ENCODE results near the gene ZDHHC14.

Gene ZDHHC14

DNA sequence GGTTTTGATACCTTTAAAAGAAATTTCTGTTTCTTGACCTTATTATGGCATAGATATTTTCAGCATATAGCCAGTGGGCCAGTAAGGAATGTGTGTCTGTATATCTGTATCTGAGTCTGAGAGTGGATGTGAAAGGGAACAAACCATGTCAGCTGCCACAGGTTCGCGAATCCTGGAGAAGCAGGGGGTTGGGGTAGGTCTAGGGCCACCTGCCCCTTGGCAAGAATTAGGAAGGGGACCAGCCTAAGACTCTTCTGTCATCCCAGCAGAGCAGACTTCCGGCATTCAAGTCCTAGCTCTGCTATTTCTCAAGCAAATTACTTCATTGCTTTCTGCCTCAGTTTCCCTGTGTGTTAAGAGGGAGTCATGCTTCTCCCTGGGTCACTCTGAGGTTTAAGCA lies 261.7 kb downstream of the ZDHHC14 start:
- DNase-seq (ENCODE audit: low read depth, low spot score): no peak

DNA sequence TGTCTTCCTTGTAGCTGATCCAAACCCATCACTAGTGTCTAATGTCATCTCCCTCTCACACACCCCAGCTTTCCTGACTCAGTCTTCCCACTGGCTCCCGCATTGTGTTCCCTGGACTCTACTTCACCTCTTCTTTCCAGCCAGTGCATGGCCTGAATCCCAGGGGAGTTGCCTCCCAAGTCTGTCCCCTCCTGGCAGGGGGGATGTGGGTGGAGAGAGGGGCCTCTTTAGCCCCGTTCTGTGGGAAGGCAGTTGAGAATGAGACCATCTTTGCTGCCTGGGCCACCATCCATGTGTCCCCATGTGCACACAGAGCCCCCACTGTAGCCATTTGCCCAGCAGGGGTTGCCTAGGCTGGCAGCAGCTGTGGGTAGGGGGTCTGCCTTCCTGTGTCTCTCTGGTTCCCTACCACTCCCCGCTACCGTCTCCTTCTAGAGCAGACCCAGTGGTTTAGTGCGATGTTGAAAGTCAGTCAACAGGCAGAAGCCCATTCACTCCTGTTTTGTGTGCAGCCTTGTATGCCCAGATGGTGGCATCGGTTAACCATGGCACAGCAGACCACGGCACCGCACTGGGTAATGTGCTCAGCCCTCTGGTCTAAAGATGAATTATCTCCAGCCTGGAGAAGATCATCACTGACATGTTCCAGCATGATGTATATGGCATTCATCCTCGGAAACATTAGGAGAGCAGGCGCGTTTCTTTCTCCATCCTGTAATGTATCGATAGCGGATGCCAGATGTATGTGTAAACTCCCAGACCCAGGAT lies 263.2 kb downstream of the ZDHHC14 start:
- no peak for DNase-seq (ENCODE audit: low read depth, low spot score)

DNA sequence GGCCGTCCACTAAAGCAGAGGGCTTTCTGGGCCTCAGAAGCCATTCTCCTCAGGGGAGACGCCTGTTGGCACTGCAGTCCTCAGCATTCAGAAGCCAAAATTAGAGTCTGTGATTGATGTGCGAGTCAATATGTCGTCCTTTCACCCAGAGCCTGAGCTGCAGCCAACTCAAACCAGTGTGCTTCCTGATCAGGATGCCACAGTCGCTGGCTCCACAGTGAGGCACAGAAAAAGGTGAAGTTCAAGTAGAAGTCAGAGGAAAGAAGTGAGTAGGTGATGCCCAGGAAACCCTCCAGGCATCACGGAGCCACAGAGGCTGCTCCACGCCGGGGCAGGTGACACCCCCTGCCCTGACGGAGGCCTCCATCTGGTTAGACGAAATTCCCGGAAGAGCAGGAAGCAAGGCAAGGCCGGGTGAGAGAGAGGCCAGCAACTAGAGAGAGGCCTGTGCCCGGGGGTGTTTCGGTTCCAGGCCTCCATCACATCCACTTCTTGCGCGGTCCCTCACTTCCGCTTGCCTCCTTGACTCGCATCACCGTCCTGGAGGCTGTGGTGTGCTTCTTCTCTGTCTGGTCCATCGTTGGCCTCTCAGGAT lies 264.3 kb downstream of the ZDHHC14 start:
- no peak for DNase-seq (ENCODE audit: low read depth, low spot score)

- no peak for DNase-seq (ENCODE audit: low read depth, low spot score)
Observed at GRCh38 chr6:157646012-157646411, 265.0 kb downstream of the ZDHHC14 start.

DNA sequence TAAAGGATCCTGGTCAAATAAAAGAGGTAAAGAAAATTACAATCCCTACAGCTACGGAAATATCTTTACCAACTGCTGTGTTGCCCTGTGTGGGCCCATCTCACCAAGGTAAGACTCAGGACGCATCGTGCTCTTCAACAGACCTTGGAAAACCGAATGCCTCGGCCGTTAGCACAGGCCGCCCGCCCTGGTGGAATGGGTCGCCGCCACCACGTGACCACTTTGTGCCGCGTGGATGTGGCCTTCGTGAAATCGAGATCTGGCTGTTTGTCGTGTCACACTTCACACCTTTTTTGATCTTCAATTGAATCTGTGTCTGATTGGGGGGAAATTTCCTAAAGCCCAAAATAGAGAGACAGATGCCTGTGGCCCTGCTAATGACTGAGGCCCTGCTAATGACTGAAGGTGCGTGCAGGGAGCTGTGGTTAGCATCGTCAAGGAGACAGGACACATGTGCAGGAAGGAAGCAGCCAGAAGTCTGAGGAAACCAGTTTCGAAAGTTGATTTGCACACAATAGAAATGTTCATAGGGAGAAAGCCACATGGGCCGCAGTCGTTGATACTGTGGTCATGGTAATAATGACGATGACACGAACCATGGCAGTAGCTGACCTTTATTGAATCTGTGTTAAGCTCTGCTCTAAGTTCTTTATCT lies 266.4 kb downstream of the ZDHHC14 start:
- no peak for DNase-seq (ENCODE audit: low read depth, low spot score)

GRCh38 chr6:157648561-157648960 lies 267.6 kb downstream of the ZDHHC14 start:
- peak; percentile 33 for DNase-seq (ENCODE audit: low read depth, low spot score)

DNA sequence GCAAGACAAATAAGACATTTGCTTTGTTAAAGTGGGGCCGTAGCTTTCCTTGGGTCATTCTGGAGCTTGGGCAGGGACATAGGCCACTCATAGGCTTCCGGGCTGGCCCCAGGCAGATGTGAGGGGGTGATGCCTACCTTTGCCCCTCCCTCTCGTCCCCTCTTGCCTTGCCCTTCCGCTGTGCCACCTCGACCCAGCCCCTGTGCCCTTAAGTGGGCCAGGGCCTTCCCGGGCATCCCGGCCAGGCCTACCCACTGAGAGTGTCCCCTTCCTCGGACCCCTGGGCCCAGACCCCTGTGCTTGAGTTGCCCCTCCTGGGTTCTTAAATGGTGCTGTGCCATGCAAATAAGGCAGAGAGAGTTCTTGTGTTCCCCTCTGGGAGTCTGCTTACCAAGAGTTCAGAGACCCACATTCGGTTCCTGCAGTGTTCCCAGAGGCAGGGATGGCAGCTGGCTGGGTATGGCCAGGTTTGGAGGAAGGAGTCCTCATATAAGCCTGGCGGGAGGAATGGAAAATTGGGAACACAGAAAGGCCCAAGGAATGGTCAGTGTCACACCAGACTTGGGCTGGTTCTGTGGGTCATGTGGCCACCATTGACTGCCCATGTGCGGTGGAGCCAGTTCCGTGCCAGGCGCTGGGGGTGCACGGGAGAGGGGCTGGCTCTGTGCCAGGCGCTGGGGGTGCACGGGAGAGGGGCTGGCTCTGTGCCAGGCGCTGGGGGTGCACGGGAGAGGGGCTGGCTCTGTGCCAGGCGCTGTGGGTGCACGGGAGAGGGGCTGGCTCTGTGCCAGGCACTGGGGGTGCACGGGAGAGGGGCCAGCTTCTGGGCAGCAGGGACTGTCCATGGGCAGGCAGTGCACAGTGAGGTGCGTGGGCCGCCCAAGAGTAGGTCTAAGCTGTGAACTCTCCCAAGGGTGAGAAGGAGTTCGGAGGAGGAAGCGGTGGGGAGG lies 268.6 kb downstream of the ZDHHC14 start:
- no peak for DNase-seq (ENCODE audit: low read depth, low spot score)

DNA sequence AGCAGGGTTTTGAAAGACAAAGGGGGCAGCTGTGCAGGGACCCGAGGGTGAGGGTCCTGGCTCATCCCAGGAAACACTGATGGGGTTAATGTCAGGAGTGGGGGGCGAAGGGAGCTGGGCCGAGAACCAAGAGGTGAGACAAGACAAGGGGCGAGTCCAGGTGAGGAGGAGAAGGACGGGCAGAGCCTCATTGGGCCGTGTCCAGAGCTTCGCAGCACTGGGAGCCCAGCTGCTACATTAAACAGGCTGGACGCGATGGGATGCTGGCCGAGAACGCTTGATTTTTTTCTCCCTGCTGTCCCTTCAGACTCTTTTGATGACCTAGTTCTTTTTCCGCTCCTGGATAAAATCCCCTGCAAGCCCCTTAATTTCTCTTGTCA lies 269.3 kb downstream of the ZDHHC14 start:
- DNase-seq (ENCODE audit: low read depth, low spot score): no peak

DNA sequence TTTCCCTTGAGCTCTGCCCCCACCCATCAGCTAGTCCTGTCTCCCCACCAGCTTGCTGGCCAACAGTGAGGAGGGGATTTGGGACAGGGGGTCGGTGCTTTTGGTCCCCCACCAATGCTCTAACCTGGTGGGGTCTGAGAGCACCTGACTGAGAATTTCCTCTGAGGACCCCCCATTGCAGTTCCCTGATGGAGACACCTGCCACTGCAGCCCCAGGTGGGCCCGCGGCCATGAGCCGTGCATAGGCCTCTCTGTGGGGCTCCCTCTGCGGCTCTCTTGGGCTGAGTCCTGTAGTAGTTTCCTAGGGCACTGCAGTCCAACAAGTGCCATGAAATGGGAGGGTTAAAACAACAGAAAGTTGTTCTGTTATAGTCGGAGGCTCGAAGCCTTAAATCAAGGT lies 269.8 kb downstream of the ZDHHC14 start:
- DNase-seq (ENCODE audit: low read depth, low spot score): no peak

DNA sequence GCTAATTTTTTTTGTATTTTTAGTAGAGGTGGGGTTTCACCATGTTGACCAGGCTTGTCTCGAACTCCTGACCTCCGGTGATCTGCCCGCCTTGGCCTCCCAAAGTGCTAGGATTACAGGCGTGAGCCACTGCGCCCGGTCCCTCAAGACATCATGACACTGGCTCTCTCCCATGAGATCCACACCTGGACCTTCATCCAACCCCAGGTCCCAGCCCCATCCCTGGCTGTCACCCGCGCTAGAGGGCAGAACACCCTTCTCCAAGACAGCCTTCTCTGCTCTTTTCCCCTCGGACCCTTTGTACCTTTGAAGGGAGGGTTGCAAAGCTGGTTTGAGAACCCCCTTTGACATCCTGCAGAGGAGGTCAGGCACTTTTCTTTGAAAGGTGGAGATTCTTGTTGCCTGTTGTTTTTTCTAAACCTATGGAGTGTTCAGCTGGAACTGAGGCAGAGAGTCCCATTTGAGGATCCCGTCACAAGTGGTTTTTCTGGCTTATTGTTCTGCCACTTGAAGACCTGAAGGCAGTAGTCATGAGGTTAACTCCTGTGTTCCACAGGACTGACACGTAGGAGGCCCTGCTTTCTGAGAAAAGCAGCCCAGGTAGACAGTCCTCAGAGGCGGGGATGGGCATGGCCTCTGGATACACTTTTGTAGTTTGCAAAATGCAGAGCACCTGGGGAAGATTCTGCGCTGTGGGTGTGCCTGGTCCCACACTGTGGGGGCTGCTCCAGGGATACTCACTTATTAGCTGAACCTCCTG lies 270.9 kb downstream of the ZDHHC14 start:
- DNase-seq (ENCODE audit: low read depth, low spot score): no peak

DNA sequence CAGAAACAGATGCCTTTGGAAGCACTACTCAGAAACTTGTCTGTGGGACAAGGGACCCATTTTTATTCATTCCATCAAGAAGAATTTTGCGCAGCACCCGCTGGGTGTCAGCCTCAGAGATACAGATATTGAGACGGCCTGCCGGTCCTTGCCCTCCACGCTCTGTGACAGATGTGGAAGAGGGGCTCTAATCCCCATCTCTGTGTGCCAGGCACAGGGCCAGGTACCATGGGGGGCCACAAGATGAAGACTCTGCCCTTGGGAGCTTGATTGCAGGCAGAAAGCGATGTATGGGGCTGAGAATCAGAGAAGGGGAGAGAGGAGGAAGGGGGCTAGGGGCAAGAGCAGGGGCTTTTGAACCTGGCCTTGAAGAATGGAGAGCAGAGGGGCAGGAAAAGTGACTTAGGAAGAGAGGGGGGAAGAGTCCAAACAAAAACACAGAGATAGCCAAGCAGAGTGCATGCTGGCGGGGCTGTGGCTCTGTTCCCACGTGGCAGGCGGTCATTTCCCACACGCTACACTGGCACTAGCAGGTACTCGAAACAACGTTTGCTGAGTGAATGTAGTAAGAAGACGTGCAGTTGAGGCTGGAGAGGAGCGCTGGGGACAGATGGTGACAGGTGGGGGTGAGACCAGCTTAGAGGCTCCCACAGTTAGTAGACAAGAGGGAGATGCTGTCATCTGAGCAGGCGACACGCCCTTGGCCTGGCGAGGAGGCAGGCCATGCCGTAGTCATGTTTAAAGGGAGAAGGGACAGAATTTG lies 271.8 kb downstream of the ZDHHC14 start:
- DNase-seq (ENCODE audit: low read depth, low spot score): no peak

GRCh38 chr6:157653521-157653920 lies 272.5 kb downstream of the ZDHHC14 start:
- DNase-seq (ENCODE audit: low read depth, low spot score): no peak

GRCh38 chr6:157655139-157655538 lies 274.1 kb downstream of the ZDHHC14 start:
- no peak for DNase-seq (ENCODE audit: low read depth, low spot score)

- DNase-seq (ENCODE audit: low read depth, low spot score): peak; percentile 11
Observed at GRCh38 chr6:157656437-157656997, 275.5 kb downstream of the ZDHHC14 start.

GRCh38 chr6:157657754-157658153 lies 276.8 kb downstream of the ZDHHC14 start:
- DNase-seq (ENCODE audit: low read depth, low spot score): no peak

DNA sequence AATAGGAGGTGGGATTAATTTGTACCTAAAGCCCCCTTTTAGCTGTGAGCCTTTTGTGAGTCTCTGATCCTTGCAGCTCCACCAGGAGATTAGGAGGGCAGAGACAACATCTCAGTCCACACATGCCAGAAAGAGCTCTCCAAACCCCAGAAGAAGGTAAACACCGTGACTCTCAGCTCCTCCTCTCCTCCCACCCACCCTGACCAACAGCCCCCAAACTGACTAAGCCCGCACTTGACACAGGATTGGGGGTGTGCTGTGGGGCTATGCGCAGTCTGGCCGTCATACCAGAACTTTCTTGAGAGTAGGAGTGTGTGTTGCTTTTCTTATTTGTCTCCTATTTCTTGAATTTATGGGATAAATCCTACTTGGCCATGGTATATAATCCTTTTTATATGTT lies 277.3 kb downstream of the ZDHHC14 start:
- DNase-seq (ENCODE audit: low read depth, low spot score): no peak

GRCh38 chr6:157659536-157660271 lies 278.7 kb downstream of the ZDHHC14 start:
- DNase-seq (ENCODE audit: low read depth, low spot score): peak; percentile 36

DNA sequence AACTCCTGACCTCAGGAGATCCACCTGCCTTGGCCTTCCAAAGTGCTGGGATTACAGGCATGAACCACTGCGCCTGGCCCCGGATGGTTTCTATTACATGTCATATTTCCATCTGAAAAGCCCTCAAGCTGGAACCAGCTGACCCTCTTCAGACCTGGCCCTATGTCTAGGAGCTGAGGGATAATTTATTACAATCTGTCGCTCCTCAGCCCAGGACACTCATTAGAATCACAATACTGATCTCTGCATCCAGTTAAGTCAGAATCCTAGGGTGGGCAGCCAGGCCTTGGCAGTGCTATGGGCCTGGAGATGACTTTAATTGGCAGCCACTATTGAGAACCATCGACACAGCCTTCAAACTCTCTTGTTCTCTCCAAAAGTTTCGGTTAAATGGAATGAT lies 279.4 kb downstream of the ZDHHC14 start:
- DNase-seq (ENCODE audit: low read depth, low spot score): no peak

DNA sequence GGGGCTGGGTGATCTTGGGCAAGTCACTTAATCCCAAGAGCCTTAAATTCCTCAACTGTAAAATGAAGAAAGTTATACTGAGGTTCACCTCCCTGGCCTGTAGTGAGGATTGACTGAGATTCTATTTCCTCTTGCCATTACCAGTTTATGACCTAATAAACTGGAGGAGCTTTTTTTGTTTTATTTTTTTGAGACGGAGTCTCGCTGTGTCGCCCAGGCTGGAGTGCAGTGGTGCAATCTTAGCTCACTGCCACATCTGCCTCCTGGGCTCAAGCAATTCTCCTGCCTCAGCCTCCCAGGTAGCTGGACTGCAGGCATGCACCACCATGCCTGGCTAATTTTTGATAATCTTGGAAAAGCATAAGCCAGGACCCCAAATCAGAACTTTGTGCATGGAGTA lies 280.7 kb downstream of the ZDHHC14 start:
- no peak for DNase-seq (ENCODE audit: low read depth, low spot score)

Measured in astrocyte of the hippocampus (primary cell).